ENCODE results near the gene C16orf74. TPM values are rescaled to one million over a fixed set of nuclear protein-coding genes. Genes with fewer than 3 reads are reported as not detected.
A peak's percentile ranks its signal among the peaks of the same experiment; 100 is the strongest.

The C16orf74 gene
- total and polyA plus RNA-seq, 2 of the 13 experiments (the other 11 are each of a cell fraction or from before 2014, with no cell fraction given) = 0.13 to 0.29 TPM

DNA sequence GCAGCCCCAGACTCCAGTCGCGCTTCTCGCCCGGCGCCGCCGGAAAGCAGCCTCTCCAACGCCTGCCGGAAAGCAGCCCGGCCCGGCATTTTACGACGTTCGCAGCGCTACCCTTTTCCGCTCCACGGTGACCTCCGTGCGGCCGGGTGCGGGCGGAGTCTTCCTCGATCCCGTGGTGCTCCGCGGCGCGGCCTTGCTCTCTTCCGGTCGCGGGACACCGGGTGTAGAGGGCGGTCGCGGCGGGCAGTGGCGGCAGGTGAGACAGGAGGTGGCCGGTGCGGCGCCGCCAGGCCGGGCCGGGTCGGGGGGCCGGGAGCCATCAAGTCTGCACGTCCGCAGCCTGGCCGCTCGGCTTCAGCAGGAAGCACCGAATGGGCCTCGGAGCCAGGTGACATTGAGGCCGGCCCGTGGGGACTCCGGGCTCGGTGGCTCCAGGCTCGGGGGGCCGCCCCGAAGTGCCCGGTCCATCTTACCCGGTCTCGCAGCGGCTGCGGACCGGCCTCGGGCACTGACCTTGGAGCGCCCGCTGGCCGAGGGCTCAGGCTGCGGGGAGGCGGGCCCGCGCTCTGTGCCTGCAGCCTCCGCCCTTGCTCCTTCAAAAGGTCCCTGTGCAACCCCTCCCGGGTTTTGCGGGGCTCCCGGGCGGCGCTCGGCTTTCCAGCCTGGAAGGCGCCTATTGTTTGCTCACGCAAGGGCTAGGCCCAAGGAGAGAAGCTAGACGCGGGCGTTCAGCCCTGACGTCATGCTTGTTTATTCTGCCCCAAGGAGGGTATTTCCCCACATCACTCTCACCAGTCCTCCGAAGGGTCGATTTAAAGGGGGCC is 48.8 kb upstream of the C16orf74 start, which contains the start of the genes COX4I1 and EMC8 (continued):
- TF ChIP-seq ZBTB40 (IDR thresholded peaks at IDR 0.05) (no peak), ZBTB40 (CRISPR knock-in tag; IDR thresholded peaks at IDR 0.05) (peak; percentile 72; the same call in 1 of the 2 replicates), HCFC1 (IDR thresholded peaks at IDR 0.05; ENCODE audit: low read depth, low read length) (peak; percentile 50), KDM5B (CRISPR knock-in tag; IDR thresholded peaks at IDR 0.05; ENCODE audit: borderline replicate concordance) (peak; percentile 80), GFI1 (CRISPR knock-in tag; IDR thresholded peaks at IDR 0.05; ENCODE audit: borderline replicate concordance) (no peak; the same call in 1 of the 2 replicates), RAD51 (IDR thresholded peaks at IDR 0.05; ENCODE audit: borderline replicate concordance) (no peak), NPAS2 (CRISPR knock-in tag; IDR thresholded peaks at IDR 0.05; ENCODE audit: borderline replicate concordance) (0 out of 2 replicates have a peak, but pooled peaks have one; percentile 43), EHMT2 (IDR thresholded peaks at IDR 0.05; ENCODE audit: borderline replicate concordance, low read depth, low read length) (no peak), HMGA1 (CRISPR knock-in tag; conservative IDR thresholded peaks at IDR 0.05) (no peak), POLR2AphosphoS5 (IDR thresholded peaks at IDR 0.05; ENCODE audit: low read depth, low read length) (peak; percentile 80), ZNF740 (CRISPR knock-in tag; IDR thresholded peaks at IDR 0.05) (no peak), HES4 (CRISPR knock-in tag; IDR thresholded peaks at IDR 0.05; ENCODE audit: borderline replicate concordance) (peak; percentile 74)
- TF ChIP-seq, protein P1, sequence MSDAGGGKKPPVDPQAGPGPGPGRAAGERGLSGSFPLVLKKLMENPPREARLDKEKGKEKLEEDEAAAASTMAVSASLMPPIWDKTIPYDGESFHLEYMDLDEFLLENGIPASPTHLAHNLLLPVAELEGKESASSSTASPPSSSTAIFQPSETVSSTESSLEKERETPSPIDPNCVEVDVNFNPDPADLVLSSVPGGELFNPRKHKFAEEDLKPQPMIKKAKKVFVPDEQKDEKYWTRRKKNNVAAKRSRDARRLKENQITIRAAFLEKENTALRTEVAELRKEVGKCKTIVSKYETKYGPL (CRISPR knock-in tag; IDR thresholded peaks at IDR 0.05) = no peak
- TF ChIP-seq, protein P2, sequence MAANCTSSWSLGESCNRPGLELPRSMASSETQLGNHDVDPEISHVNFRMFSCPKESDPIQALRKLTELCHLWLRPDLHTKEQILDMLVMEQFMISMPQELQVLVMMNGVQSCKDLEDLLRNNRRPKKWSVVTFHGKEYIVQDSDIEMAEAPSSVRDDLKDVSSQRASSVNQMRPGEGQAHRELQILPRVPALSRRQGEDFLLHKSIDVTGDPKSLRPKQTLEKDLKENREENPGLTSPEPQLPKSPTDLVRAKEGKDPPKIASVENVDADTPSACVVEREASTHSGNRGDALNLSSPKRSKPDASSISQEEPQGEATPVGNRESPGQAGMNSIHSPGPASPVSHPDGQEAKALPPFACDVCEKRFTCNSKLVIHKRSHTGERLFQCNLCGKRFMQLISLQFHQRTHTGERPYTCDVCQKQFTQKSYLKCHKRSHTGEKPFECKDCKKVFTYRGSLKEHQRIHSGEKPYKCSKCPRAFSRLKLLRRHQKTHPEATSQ (CRISPR knock-in tag; IDR thresholded peaks at IDR 0.05; ENCODE audit: borderline replicate concordance) = 0 out of 2 replicates have a peak, but pooled peaks have one; percentile 17
- TF ChIP-seq, protein P3, sequence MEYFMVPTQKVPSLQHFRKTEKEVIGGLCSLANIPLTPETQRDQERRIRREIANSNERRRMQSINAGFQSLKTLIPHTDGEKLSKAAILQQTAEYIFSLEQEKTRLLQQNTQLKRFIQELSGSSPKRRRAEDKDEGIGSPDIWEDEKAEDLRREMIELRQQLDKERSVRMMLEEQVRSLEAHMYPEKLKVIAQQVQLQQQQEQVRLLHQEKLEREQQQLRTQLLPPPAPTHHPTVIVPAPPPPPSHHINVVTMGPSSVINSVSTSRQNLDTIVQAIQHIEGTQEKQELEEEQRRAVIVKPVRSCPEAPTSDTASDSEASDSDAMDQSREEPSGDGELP (IDR thresholded peaks at IDR 0.05; ENCODE audit: borderline replicate concordance, low read depth) = peak; percentile 47; the same call in 1 of the 2 replicates
